HK-2 (cell line): ENCODE results near the gene GSTM5.
"Not testable (repeated sequence)": the region's sequence is repeated elsewhere in the genome, so short reads cannot be mapped to it uniquely, and the experiment has no call there.

ENCODE experiments used
- DNase-seq: peaks from one replicate; pipeline ENCODE4 v3.0.0-alpha.2; 2018; ENCODE audit not compliant: unreplicated experiment

Gene GSTM5

GRCh38 chr1:109728870-109729269, 16.8 kb downstream of the GSTM5 start:
- no peak for DNase-seq

GRCh38 chr1:109730666-109731065, 18.6 kb downstream of the GSTM5 start:
- no peak for DNase-seq

- DNase-seq, result no peak
These were observed 20.4 kb downstream of the GSTM5 start for GRCh38 chr1:109732390-109732881.

GRCh38 chr1:109733236-109733870, 21.3 kb downstream of the GSTM5 start:
- DNase-seq, result no peak

- DNase-seq, result peak; percentile 75
These were observed 27.9 kb downstream of the GSTM5 start for GRCh38 chr1:109739738-109740614.

GRCh38 chr1:109740615-109741373, 28.7 kb downstream of the GSTM5 start, which contains the start of gene GSTM3:
GSTM3 (minus strand) TSS chr1:109741038; CDS start chr1:109740287, 751 bp downstream.
- DNase-seq, result no peak

GRCh38 chr1:109748311-109748710, 36.3 kb downstream of the GSTM5 start:
- DNase-seq, result not testable (repeated sequence)

- DNase-seq, result no peak
These were observed 37.2 kb downstream of the GSTM5 start for GRCh38 chr1:109749221-109749620.

- DNase-seq, result no peak
These were observed 38.3 kb downstream of the GSTM5 start for GRCh38 chr1:109750241-109750882.

- DNase-seq, result no peak
These were observed 38.9 kb downstream of the GSTM5 start for GRCh38 chr1:109750920-109751319.

- no peak for DNase-seq
These were observed 39.6 kb downstream of the GSTM5 start for GRCh38 chr1:109751531-109752260.

GRCh38 chr1:109754738-109755137, 42.7 kb downstream of the GSTM5 start:
- DNase-seq, result no peak

GRCh38 chr1:109756325-109756724, 44.3 kb downstream of the GSTM5 start:
- DNase-seq, result not testable (repeated sequence)

GRCh38 chr1:109756848-109757521, 44.9 kb downstream of the GSTM5 start:
- DNase-seq, result no peak

GRCh38 chr1:109757936-109758786, 46.1 kb downstream of the GSTM5 start:
- no peak for DNase-seq

- DNase-seq, result no peak
These were observed 47.7 kb downstream of the GSTM5 start for GRCh38 chr1:109759513-109760334.

- no peak for DNase-seq
These were observed 48.7 kb downstream of the GSTM5 start for GRCh38 chr1:109760581-109761226.
